GM19372 (cell line): Measurements from ENCODE around the gene LILRB5.
"Not testable (repeated sequence)": the region's sequence is repeated elsewhere in the genome, so short reads cannot be mapped to it uniquely, and the experiment has no call there.

Experiments used
- ATAC-seq: cut with Tn5 transposase; IDR thresholded peaks from one replicate; pipeline ENCODE4 v1.9.1; 2021; ENCODE audit warnings: mild to moderate bottlenecking, low read depth, moderate library complexity; ENCODE audit not compliant: unreplicated experiment

LILRB5 gene

GRCh38 chr19:54245936-54246335 is 11.1 kb downstream of the LILRB5 start:
- no peak for ATAC-seq

- ATAC-seq, result not testable (repeated sequence)
These were observed 13.3 kb downstream of the LILRB5 start for GRCh38 chr19:54243809-54244208.

GRCh38 chr19:54242646-54243045 is 14.4 kb downstream of the LILRB5 start, which contains the start of gene LILRA6:
Gene LILRA6, minus strand, starts transcription at chr19:54242790.
- ATAC-seq, result not testable (repeated sequence)

GRCh38 chr19:54242234-54242633 is 14.8 kb downstream of the LILRB5 start:
- not testable (repeated sequence) for ATAC-seq

GRCh38 chr19:54240372-54241336 is 16.4 kb downstream of the LILRB5 start:
- ATAC-seq, result not testable (repeated sequence)

- ATAC-seq, result not testable (repeated sequence)
These were observed 17.3 kb downstream of the LILRB5 start for GRCh38 chr19:54239491-54240371.

- no peak for ATAC-seq
These were observed 23.1 kb downstream of the LILRB5 start for GRCh38 chr19:54233941-54234340.

GRCh38 chr19:54231077-54231931 is 25.8 kb downstream of the LILRB5 start:
- ATAC-seq, result no peak

- no peak for ATAC-seq
These were observed 27.0 kb downstream of the LILRB5 start for GRCh38 chr19:54230031-54230430.

- ATAC-seq, result no peak
These were observed 27.9 kb downstream of the LILRB5 start for GRCh38 chr19:54229146-54229545.

- not testable (repeated sequence) for ATAC-seq
These were observed 32.5 kb downstream of the LILRB5 start for GRCh38 chr19:54224619-54225018.

- ATAC-seq, result not testable (repeated sequence)
These were observed 33.2 kb downstream of the LILRB5 start for GRCh38 chr19:54223937-54224281.

- not testable (repeated sequence) for ATAC-seq
These were observed 33.7 kb downstream of the LILRB5 start for GRCh38 chr19:54223277-54223936.

GRCh38 chr19:54222474-54223276 is 34.4 kb downstream of the LILRB5 start, which contains the start of gene LILRB3:
Gene LILRB3, minus strand, starts transcription at chr19:54223007. Its CDS starts 31 bp downstream, at chr19:54222976.
- ATAC-seq, result not testable (repeated sequence)

GRCh38 chr19:54221947-54222346 is 35.1 kb downstream of the LILRB5 start:
- not testable (repeated sequence) for ATAC-seq

GRCh38 chr19:54219702-54220101 is 37.4 kb downstream of the LILRB5 start:
- ATAC-seq, result not testable (repeated sequence)

- ATAC-seq, result no peak
These were observed 38.0 kb downstream of the LILRB5 start for GRCh38 chr19:54218960-54219661.

- no peak for ATAC-seq
These were observed 38.8 kb downstream of the LILRB5 start for GRCh38 chr19:54218259-54218658.
